HUES64 (cell line): Measurements from ENCODE around the gene CYP4A22.

Source experiments
- H3K27ac ChIP-seq: 2 replicates; pipeline ENCODE4 v1.7.0; 2013; ENCODE audit warnings: low read depth, low read length, inconsistent platforms
- H3K27me3 ChIP-seq: 2 replicates; pipeline ENCODE4 v1.6.1; 2013; ENCODE audit warnings: mild to moderate bottlenecking, low read length; ENCODE audit not compliant: insufficient read depth
- H3K36me3 ChIP-seq: 2 replicates; pipeline ENCODE4 v1.6.1; 2013; ENCODE audit warnings: mild to moderate bottlenecking, low read length; ENCODE audit not compliant: insufficient read depth
- H3K4me1 ChIP-seq: 2 replicates; pipeline ENCODE4 v1.6.1; 2013; ENCODE audit warnings: mild to moderate bottlenecking, low read length, moderate library complexity; ENCODE audit not compliant: insufficient read depth
- H3K4me3 ChIP-seq: 2 replicates; pipeline ENCODE4 v1.5.1; 2013; ENCODE audit warnings: mild to moderate bottlenecking, low read length, moderate library complexity
- H3K9ac ChIP-seq: 2 replicates; pipeline ENCODE4 v1.6.1; 2013; ENCODE audit warnings: mild to moderate bottlenecking, low read depth, low read length
- H3K9me3 ChIP-seq: 2 replicates; pipeline ENCODE4 v1.6.1; 2013; ENCODE audit warnings: low read depth, low read length; ENCODE audit not compliant: insufficient read depth
- WGBS: fragments of 150-250, 120-280 bp; methylation state at CpG from one replicate; pipeline ENCODE4 v1.1.7; 2013; ENCODE audit warnings: missing lambda C conversion rate; 5-methylcytosine and 5-hydroxymethylcytosine counted together

CYP4A22 gene

GRCh38 chr1:47160716-47161115 is 23.5 kb downstream of the CYP4A22 start:
- Histone ChIP-seq H3K27me3 (no peaks in the 10 kb centered on the region), H3K36me3 (no peaks in the 10 kb centered on the region), H3K4me3 (no peak overlapping the region), H3K9me3 (peaks cover 9% of the 10 kb centered on the region), H3K4me1 (no peaks in the 10 kb centered on the region), H3K9ac (no peak overlapping the region), H3K27ac (no peak overlapping the region)

GRCh38 chr1:47161298-47162040 is 24.2 kb downstream of the CYP4A22 start:
- H3K9me3 ChIP-seq = peaks cover 11% of the 10 kb centered on the region
- no peak overlapping the region for H3K4me3 ChIP-seq
- H3K27ac ChIP-seq = no peak overlapping the region
- H3K36me3 ChIP-seq = no peaks in the 10 kb centered on the region
- no peaks in the 10 kb centered on the region for H3K27me3 ChIP-seq
- WGBS = 92% methylated on average over 5 of the region's 5 CpGs
- no peak overlapping the region for H3K9ac ChIP-seq
- no peaks in the 10 kb centered on the region for H3K4me1 ChIP-seq

GRCh38 chr1:47164552-47164951 is 27.3 kb downstream of the CYP4A22 start:
- no peak overlapping the region for H3K4me3 ChIP-seq
- H3K36me3 ChIP-seq = no peaks in the 10 kb centered on the region
- no peaks in the 10 kb centered on the region for H3K4me1 ChIP-seq
- H3K9ac ChIP-seq = no peak overlapping the region
- peaks cover 13% of the 10 kb centered on the region for H3K9me3 ChIP-seq
- no peaks in the 10 kb centered on the region for H3K27me3 ChIP-seq
- H3K27ac ChIP-seq = no peak overlapping the region

GRCh38 chr1:47172782-47173181 is 35.5 kb downstream of the CYP4A22 start:
- 93% methylated on average over 5 of the region's 5 CpGs for WGBS
- Histone ChIP-seq H3K27me3 (no peaks in the 10 kb centered on the region), H3K9ac (no peak overlapping the region), H3K4me1 (no peaks in the 10 kb centered on the region), H3K27ac (no peak overlapping the region), H3K9me3 (no peaks in the 10 kb centered on the region), H3K36me3 (no peaks in the 10 kb centered on the region), H3K4me3 (no peak overlapping the region)

GRCh38 chr1:47174656-47175020 is 37.4 kb downstream of the CYP4A22 start:
- H3K4me1 ChIP-seq = peaks cover 2% of the 10 kb centered on the region; the same call in 1 of the 2 replicates
- H3K36me3 ChIP-seq = no peaks in the 10 kb centered on the region
- H3K9me3 ChIP-seq = no peaks in the 10 kb centered on the region
- no peak overlapping the region for H3K4me3 ChIP-seq
- peaks cover 4% of the 10 kb centered on the region for H3K27me3 ChIP-seq
- H3K9ac ChIP-seq = no peak overlapping the region
- no peak overlapping the region for H3K27ac ChIP-seq

- WGBS = 24% methylated on average over 11 of the region's 11 CpGs
- no peak overlapping the region for H3K4me3 ChIP-seq
These were observed 38.1 kb downstream of the CYP4A22 start for GRCh38 chr1:47175227-47175934.

GRCh38 chr1:47178020-47178419 is 40.8 kb downstream of the CYP4A22 start:
- no peak overlapping the region for H3K9ac ChIP-seq
- H3K36me3 ChIP-seq = no peaks in the 10 kb centered on the region
- H3K4me3 ChIP-seq = no peak overlapping the region
- 97% methylated on average over 5 of the region's 6 CpGs for WGBS
- peaks cover 28% of the 10 kb centered on the region for H3K27me3 ChIP-seq
- peaks cover 2% of the 10 kb centered on the region; the same call in 1 of the 2 replicates for H3K4me1 ChIP-seq
- no peak overlapping the region for H3K27ac ChIP-seq
- H3K9me3 ChIP-seq = no peaks in the 10 kb centered on the region

More at GRCh38 chr1:47175227-47175934, 38.1 kb downstream of the CYP4A22 start:
- H3K27me3 ChIP-seq = peaks cover 12% of the 10 kb centered on the region
- no peaks in the 10 kb centered on the region for H3K36me3 ChIP-seq
- H3K27ac ChIP-seq = no peak overlapping the region
- peaks cover 2% of the 10 kb centered on the region; the same call in 1 of the 2 replicates for H3K4me1 ChIP-seq
- no peaks in the 10 kb centered on the region for H3K9me3 ChIP-seq
- no peak overlapping the region for H3K9ac ChIP-seq

GRCh38 chr1:47178654-47179016 is 41.4 kb downstream of the CYP4A22 start:
- 85% methylated on average over 8 of the region's 8 CpGs for WGBS
- Histone ChIP-seq H3K9ac (0 out of 2 replicates have a peak overlapping the region, but pooled peaks have one; percentile 17), H3K9me3 (no peaks in the 10 kb centered on the region), H3K4me1 (peaks cover 2% of the 10 kb centered on the region; the same call in 1 of the 2 replicates), H3K4me3 (peak overlapping the region; percentile 52), H3K27ac (no peak overlapping the region), H3K27me3 (peaks cover 28% of the 10 kb centered on the region), H3K36me3 (no peaks in the 10 kb centered on the region)

- Histone ChIP-seq H3K4me3 (peak overlapping the region; percentile 52), H3K4me1 (peaks cover 2% of the 10 kb centered on the region; the same call in 1 of the 2 replicates), H3K27me3 (peaks cover 28% of the 10 kb centered on the region), H3K9me3 (no peaks in the 10 kb centered on the region), H3K36me3 (no peaks in the 10 kb centered on the region), H3K27ac (no peak overlapping the region), H3K9ac (0 out of 2 replicates have a peak overlapping the region, but pooled peaks have one; percentile 17)
- WGBS = 18% methylated on average over 30 of the region's 30 CpGs
These were observed 42.1 kb downstream of the CYP4A22 start for GRCh38 chr1:47179017-47179987.

GRCh38 chr1:47179988-47180563 is 42.8 kb downstream of the CYP4A22 start:
- H3K27me3 ChIP-seq = peaks cover 28% of the 10 kb centered on the region
- no peaks in the 10 kb centered on the region for H3K9me3 ChIP-seq
- no peak overlapping the region for H3K4me3 ChIP-seq
- H3K9ac ChIP-seq = no peak overlapping the region
- no peaks in the 10 kb centered on the region for H3K36me3 ChIP-seq
- H3K4me1 ChIP-seq = peaks cover 2% of the 10 kb centered on the region; the same call in 1 of the 2 replicates
- no peak overlapping the region for H3K27ac ChIP-seq
- 89% methylated on average over 3 of the region's 3 CpGs for WGBS
